Endothelial cell of umbilical vein (primary cell): ENCODE measurements around the gene TANGO2.

ENCODE experiments used
- POLR2A ChIP-seq: IDR thresholded peaks from 2 replicates; pipeline ENCODE4 v1.6.1; 2012; ENCODE audit warnings: low read depth, mild to moderate bottlenecking, control low read depth, low read length
- TF ChIP-seq, protein P1 (sequence below), 2 donors: IDR thresholded peaks; 1 replicate in 1 of 2; 2 replicates in 1 of 2; pipeline ENCODE4 v1.5.1; 2011; ENCODE audit warnings: low read length in 2 of 2, mild to moderate bottlenecking in 2 of 2, moderate library complexity in 2 of 2, control low read depth in 1 of 2, inconsistent platforms in 1 of 2, low read depth in 1 of 2; ENCODE audit not compliant: insufficient read depth in 1 of 2; ENCODE audit errors: extremely low read depth in 1 of 2
- TF ChIP-seq, protein P2 (sequence below): IDR thresholded peaks from 2 replicates; pipeline ENCODE4 v1.6.1; 2011; ENCODE audit not compliant: insufficient read depth, insufficient read length

DNA sequence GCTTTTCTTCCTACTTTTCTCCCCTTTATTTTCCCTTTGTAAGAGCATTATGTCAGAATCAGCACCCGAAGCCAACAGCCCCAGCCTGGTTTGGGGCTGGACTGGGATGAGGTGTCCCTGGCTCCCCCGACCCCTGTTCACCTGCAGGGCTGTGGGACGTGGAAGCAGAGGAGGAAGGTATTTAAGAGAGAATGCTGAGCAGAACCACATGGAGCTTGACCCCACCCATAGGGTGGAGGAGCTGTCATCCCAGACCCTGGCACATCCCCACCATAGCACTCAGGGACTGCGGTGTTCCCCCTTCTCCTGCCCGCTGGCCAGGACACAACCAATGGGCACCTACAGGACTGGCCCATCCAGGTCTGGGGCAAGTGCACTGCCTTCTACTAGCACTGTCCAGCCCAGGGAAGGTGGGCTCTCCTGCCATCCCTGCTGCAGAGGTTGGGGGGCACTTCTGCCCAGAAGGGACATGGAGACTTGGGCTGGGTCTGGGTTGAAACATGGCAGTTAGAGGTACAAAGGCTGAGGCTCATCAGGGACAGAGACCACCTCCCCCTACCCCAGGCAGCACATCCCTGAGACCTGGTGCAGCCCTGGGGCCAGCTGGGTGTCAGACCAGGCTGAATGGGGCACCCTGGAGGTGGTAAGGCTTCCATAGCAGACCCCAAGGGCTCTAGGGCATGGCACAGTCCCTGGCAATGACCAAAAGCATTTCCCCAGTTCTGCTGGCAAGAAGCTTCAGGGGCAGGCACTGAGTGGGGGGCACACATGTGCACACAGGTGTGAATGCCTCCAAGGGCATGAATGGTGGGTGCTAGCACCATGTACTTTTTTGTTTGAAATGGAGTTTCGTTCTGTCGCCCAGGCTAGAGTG is 19.7 kb downstream of the TANGO2 start:
- TF ChIP-seq, protein P1, sequence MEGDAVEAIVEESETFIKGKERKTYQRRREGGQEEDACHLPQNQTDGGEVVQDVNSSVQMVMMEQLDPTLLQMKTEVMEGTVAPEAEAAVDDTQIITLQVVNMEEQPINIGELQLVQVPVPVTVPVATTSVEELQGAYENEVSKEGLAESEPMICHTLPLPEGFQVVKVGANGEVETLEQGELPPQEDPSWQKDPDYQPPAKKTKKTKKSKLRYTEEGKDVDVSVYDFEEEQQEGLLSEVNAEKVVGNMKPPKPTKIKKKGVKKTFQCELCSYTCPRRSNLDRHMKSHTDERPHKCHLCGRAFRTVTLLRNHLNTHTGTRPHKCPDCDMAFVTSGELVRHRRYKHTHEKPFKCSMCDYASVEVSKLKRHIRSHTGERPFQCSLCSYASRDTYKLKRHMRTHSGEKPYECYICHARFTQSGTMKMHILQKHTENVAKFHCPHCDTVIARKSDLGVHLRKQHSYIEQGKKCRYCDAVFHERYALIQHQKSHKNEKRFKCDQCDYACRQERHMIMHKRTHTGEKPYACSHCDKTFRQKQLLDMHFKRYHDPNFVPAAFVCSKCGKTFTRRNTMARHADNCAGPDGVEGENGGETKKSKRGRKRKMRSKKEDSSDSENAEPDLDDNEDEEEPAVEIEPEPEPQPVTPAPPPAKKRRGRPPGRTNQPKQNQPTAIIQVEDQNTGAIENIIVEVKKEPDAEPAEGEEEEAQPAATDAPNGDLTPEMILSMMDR (IDR thresholded peaks at IDR 0.05; ENCODE audit: extremely low read depth in 1 of 2, insufficient read depth in 1 of 2, low read depth in 1 of 2, low read length in 2 of 2) = no peak
- TF ChIP-seq POLR2A = no peak
- TF ChIP-seq, protein P2, sequence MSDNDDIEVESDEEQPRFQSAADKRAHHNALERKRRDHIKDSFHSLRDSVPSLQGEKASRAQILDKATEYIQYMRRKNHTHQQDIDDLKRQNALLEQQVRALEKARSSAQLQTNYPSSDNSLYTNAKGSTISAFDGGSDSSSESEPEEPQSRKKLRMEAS = no peak
